ENCODE results near the gene FOXL2. TPM values are rescaled to one million over a fixed set of nuclear protein-coding genes. Genes with fewer than 3 reads are reported as not detected.

FOXL2 gene
- 0.09 TPM in 2 replicates for total RNA-seq
- long read RNA-seq: 0 reads

- H3K4me1 Mint-ChIP-seq: peaks cover 15% of the 10 kb centered on the region
- peaks cover 4% of the 10 kb centered on the region for H3K36me3 Mint-ChIP-seq (ENCODE audit: low read depth)
- H3K9me3 Mint-ChIP-seq: no peaks in the 10 kb centered on the region
- TF ChIP-seq CTCF (conservative IDR thresholded peaks at IDR 0.05): no peak
- DNase-seq (ENCODE audit: low read depth, low spot score): no peak
- peaks cover 94% of the 10 kb centered on the region for H3K27me3 Mint-ChIP-seq (ENCODE audit: low read depth)
- no peak within 1 kb of the TSS for H3K27ac Mint-ChIP-seq (ENCODE audit: unreplicated experiment)
- peak within 1 kb of the TSS; percentile 82 for H3K4me3 Mint-ChIP-seq
These were observed at the start of gene FOXL2, which contains the start of gene FOXL2NB for GRCh38 chr3:138946663-138947494. Gene FOXL2 (minus strand): TSS chr3:138947137. CDS start chr3:138946722, 415 bp downstream. Gene FOXL2NB (plus strand): TSS chr3:138947217. CDS start chr3:138947365, 148 bp downstream.

- Mint-ChIP-seq H3K36me3 (ENCODE audit: low read depth) (peaks cover 3% of the 10 kb centered on the region), H3K4me1 (peaks cover 6% of the 10 kb centered on the region), H3K9me3 (peaks cover 3% of the 10 kb centered on the region), H3K4me3 (no peak overlapping the region), H3K27me3 (ENCODE audit: low read depth) (peaks cover 62% of the 10 kb centered on the region), H3K27ac (ENCODE audit: unreplicated experiment) (no peak overlapping the region)
- DNase-seq (ENCODE audit: low read depth, low spot score): no peak
- no peak for TF ChIP-seq CTCF (conservative IDR thresholded peaks at IDR 0.05)
These were observed 48.8 kb upstream of the FOXL2 start for GRCh38 chr3:138995706-138996105.

GRCh38 chr3:138987181-138987580 is 40.2 kb upstream of the FOXL2 start:
- H3K27ac Mint-ChIP-seq (ENCODE audit: unreplicated experiment): no peak overlapping the region
- H3K36me3 Mint-ChIP-seq (ENCODE audit: low read depth): no peaks in the 10 kb centered on the region
- peaks cover 16% of the 10 kb centered on the region for H3K27me3 Mint-ChIP-seq (ENCODE audit: low read depth)
- peaks cover 4% of the 10 kb centered on the region for H3K4me1 Mint-ChIP-seq
- no peaks in the 10 kb centered on the region for H3K9me3 Mint-ChIP-seq
- DNase-seq (ENCODE audit: low read depth, low spot score): no peak
- TF ChIP-seq CTCF (conservative IDR thresholded peaks at IDR 0.05): no peak
- H3K4me3 Mint-ChIP-seq: no peak overlapping the region

- Mint-ChIP-seq H3K4me3 (no peak overlapping the region), H3K27me3 (ENCODE audit: low read depth) (peaks cover 12% of the 10 kb centered on the region), H3K9me3 (no peaks in the 10 kb centered on the region), H3K27ac (ENCODE audit: unreplicated experiment) (no peak overlapping the region), H3K36me3 (ENCODE audit: low read depth) (no peaks in the 10 kb centered on the region), H3K4me1 (peaks cover 4% of the 10 kb centered on the region)
- TF ChIP-seq CTCF (conservative IDR thresholded peaks at IDR 0.05): no peak
- DNase-seq (ENCODE audit: low read depth, low spot score): no peak
These were observed 39.0 kb upstream of the FOXL2 start for GRCh38 chr3:138985932-138986331.

- no peak for DNase-seq (ENCODE audit: low read depth, low spot score)
- Mint-ChIP-seq H3K27me3 (ENCODE audit: low read depth) (peaks cover 15% of the 10 kb centered on the region), H3K36me3 (ENCODE audit: low read depth) (no peaks in the 10 kb centered on the region), H3K27ac (ENCODE audit: unreplicated experiment) (no peak overlapping the region), H3K4me3 (no peak overlapping the region), H3K4me1 (peaks cover 4% of the 10 kb centered on the region), H3K9me3 (no peaks in the 10 kb centered on the region)
- TF ChIP-seq CTCF (conservative IDR thresholded peaks at IDR 0.05): no peak
These were observed 37.9 kb upstream of the FOXL2 start for GRCh38 chr3:138984816-138985215.

Measured in neural crest cell (in vitro differentiated cells).